Stimulated activated CD4-positive, alpha-beta T cell treated with anti-CD3 and anti-CD28 coated beads, Interleukin-4, amount 100 ng/mL, for 4 hours (primary cell): ENCODE data around the gene NSUN3.

ENCODE experiments used
- DNase-seq, 2 experiments: peaks; one replicate each; pipeline ENCODE4 v3.0.0-alpha.2; 2020

The NSUN3 gene

GRCh38 chr3:94132777-94133176, 69.9 kb downstream of the NSUN3 start:
- DNase-seq, result no peak

GRCh38 chr3:94136133-94136532, 73.3 kb downstream of the NSUN3 start:
- no peak for DNase-seq

GRCh38 chr3:94137377-94137776, 74.5 kb downstream of the NSUN3 start:
- DNase-seq, result no peak

- no peak for DNase-seq
These were observed 83.6 kb downstream of the NSUN3 start for GRCh38 chr3:94146455-94146854.

GRCh38 chr3:94147012-94147411, 84.2 kb downstream of the NSUN3 start:
- DNase-seq, result no peak

- DNase-seq, result no peak
These were observed 87.3 kb downstream of the NSUN3 start for GRCh38 chr3:94150113-94150512.

- no peak for DNase-seq
These were observed 93.8 kb downstream of the NSUN3 start for GRCh38 chr3:94156626-94157025.

- no peak for DNase-seq
These were observed 95.7 kb downstream of the NSUN3 start for GRCh38 chr3:94158512-94158911.

GRCh38 chr3:94159062-94159828, 96.4 kb downstream of the NSUN3 start:
- DNase-seq, result no peak

GRCh38 chr3:94162700-94163099, 99.8 kb downstream of the NSUN3 start:
- DNase-seq, result peak in 1 of 2 experiments; percentile 0

- no peak for DNase-seq
These were observed 104.5 kb downstream of the NSUN3 start for GRCh38 chr3:94167346-94167745.

GRCh38 chr3:94167796-94168195, 104.9 kb downstream of the NSUN3 start:
- no peak for DNase-seq

- no peak for DNase-seq
These were observed 109.1 kb downstream of the NSUN3 start for GRCh38 chr3:94171954-94172353.

GRCh38 chr3:94172695-94173310, 109.9 kb downstream of the NSUN3 start:
- no peak for DNase-seq

- no peak for DNase-seq
These were observed 111.0 kb downstream of the NSUN3 start for GRCh38 chr3:94173673-94174434.

- DNase-seq, result no peak
These were observed 112.8 kb downstream of the NSUN3 start for GRCh38 chr3:94175677-94176076.

GRCh38 chr3:94176988-94177745, 114.3 kb downstream of the NSUN3 start:
- no peak for DNase-seq
